SU-DHL-6 (cell line): Measurements from ENCODE around the gene NPDC1.

ENCODE experiments used
- H2AFZ ChIP-seq: fragments of 200-600 bp; sonication (generic); 2 replicates; pipeline ENCODE4 v1.6.1; 2014; ENCODE audit warnings: low read depth, mild to moderate bottlenecking, moderate library complexity, mixed read lengths, antibody characterized with exemption, low read length; ENCODE audit not compliant: severe bottlenecking
- H3F3A ChIP-seq: fragments of 200-600 bp; shearing (Covaris generic); 2 replicates; pipeline ENCODE4 v1.6.0; 2016; ENCODE audit warnings: antibody characterized with exemption, mild to moderate bottlenecking; ENCODE audit not compliant: insufficient read depth
- H3K27ac ChIP-seq: fragments of 200-600 bp; sonication (generic); 2 replicates; pipeline ENCODE4 v1.5.1; 2016; ENCODE audit warnings: low read depth, mild to moderate bottlenecking, low read length, moderate library complexity, mixed read lengths
- H3K27me3 ChIP-seq: fragments of 200-600 bp; sonication (generic), shearing (Covaris generic); 2 replicates; pipeline ENCODE4 v1.6.0; 2014; ENCODE audit warnings: mild to moderate bottlenecking, low read length
- H3K36me3 ChIP-seq: fragments of 200-600 bp; sonication (generic); 2 replicates; pipeline ENCODE4 v1.6.1; 2014; ENCODE audit warnings: mild to moderate bottlenecking, low read length, mixed read lengths
- H3K4me2 ChIP-seq: fragments of 300-600, 200-600 bp; shearing (Covaris generic), sonication (generic); 2 replicates; pipeline ENCODE4 v1.6.0; 2014; ENCODE audit warnings: low read length, low read depth, mild to moderate bottlenecking; ENCODE audit not compliant: poor library complexity, severe bottlenecking
- H3K4me3 ChIP-seq: fragments of 200-600 bp; sonication (generic); 2 replicates; pipeline ENCODE4 v1.5.1; 2014; ENCODE audit warnings: antibody characterized with exemption, low read length, mild to moderate bottlenecking, mixed read lengths; ENCODE audit not compliant: insufficient read depth, poor library complexity, severe bottlenecking
- H3K79me2 ChIP-seq: fragments of 200-600 bp; sonication (generic); 2 replicates; pipeline ENCODE4 v1.6.1; 2014; ENCODE audit warnings: mild to moderate bottlenecking, low read length, moderate library complexity; ENCODE audit not compliant: insufficient read depth
- H3K9ac ChIP-seq: fragments of 200-600 bp; sonication (generic); 2 replicates; pipeline ENCODE4 v1.7.0; 2014; ENCODE audit warnings: mild to moderate bottlenecking, low read length
- H3K9me2 ChIP-seq: fragments of 200-600 bp; sonication (generic); replicated peaks from 2 replicates; pipeline ENCODE4 v1.6.1; 2014; ENCODE audit warnings: low read length; ENCODE audit not compliant: insufficient read depth
- H3K9me3 ChIP-seq: fragments of 200-600 bp; sonication (generic); 2 replicates; pipeline ENCODE4 v1.6.1; 2014; ENCODE audit warnings: low read length, mixed read lengths; ENCODE audit not compliant: insufficient read depth
- H4K20me1 ChIP-seq: fragments of 200-600 bp; sonication (generic); 2 replicates; pipeline ENCODE4 v1.6.1; 2014; ENCODE audit warnings: low read depth, mild to moderate bottlenecking, antibody characterized with exemption, low read length, moderate library complexity, mixed read lengths
- CTCF ChIP-seq: fragments of 200-600 bp; sonication (generic); IDR thresholded peaks from one replicate; pipeline ENCODE4 v1.5.1; 2017; ENCODE audit warnings: antibody characterized with exemption, mild to moderate bottlenecking, low read length, moderate library complexity; ENCODE audit not compliant: insufficient read depth, poor library complexity, severe bottlenecking
- EZH2phosphoT487 ChIP-seq: fragments of 200-600 bp; sonication (generic), shearing (Covaris generic); conservative IDR thresholded peaks from 2 replicates; pipeline ENCODE4 v1.6.1; 2018; ENCODE audit warnings: mild to moderate bottlenecking, antibody characterized with exemption, low read length, moderate library complexity, mixed read lengths

Gene NPDC1

GRCh38 chr9:136997371-136997770, 48.6 kb downstream of the NPDC1 start:
- Histone ChIP-seq H2AFZ (no peak overlapping the region), H3K27ac (no peak overlapping the region), H3K27me3 (no peaks in the 10 kb centered on the region), H3K4me2 (no peak overlapping the region), H3F3A (no peaks in the 10 kb centered on the region), H4K20me1 (no peaks in the 10 kb centered on the region), H3K9me3 (no peaks in the 10 kb centered on the region), H3K9ac (no peak overlapping the region), H3K4me3 (no peak overlapping the region), H3K36me3 (no peaks in the 10 kb centered on the region), H3K9me2 (no peaks in the 10 kb centered on the region), H3K79me2 (no peaks in the 10 kb centered on the region)
- TF ChIP-seq CTCF (no peak), EZH2phosphoT487 (no peak)

GRCh38 chr9:136996361-136997292, 49.4 kb downstream of the NPDC1 start, which contains the start of gene CLIC3:
Gene CLIC3 (minus strand): TSS chr9:136996568. CDS start chr9:136996543, 25 bp downstream.
- no peaks in the 10 kb centered on the region for H3K9me2 ChIP-seq
- TF ChIP-seq CTCF (no peak), EZH2phosphoT487 (no peak)

GRCh38 chr9:136995772-136996311, 50.1 kb downstream of the NPDC1 start:
- H3K27me3 ChIP-seq = no peaks in the 10 kb centered on the region
- no peak overlapping the region for H3K4me2 ChIP-seq
- no peaks in the 10 kb centered on the region for H3K79me2 ChIP-seq
- H3K9me2 ChIP-seq = no peaks in the 10 kb centered on the region
- H2AFZ ChIP-seq = no peak overlapping the region
- H3K9me3 ChIP-seq = no peaks in the 10 kb centered on the region
- H3K27ac ChIP-seq = no peak overlapping the region
- H3K36me3 ChIP-seq = no peaks in the 10 kb centered on the region
- TF ChIP-seq CTCF = no peak
- TF ChIP-seq EZH2phosphoT487 = no peak
- H3K9ac ChIP-seq = no peak overlapping the region
- no peaks in the 10 kb centered on the region for H4K20me1 ChIP-seq
- H3K4me3 ChIP-seq = no peak overlapping the region
- H3F3A ChIP-seq = no peaks in the 10 kb centered on the region

More at GRCh38 chr9:136996361-136997292, 49.4 kb downstream of the NPDC1 start, which contains the start of gene CLIC3:
- no peaks in the 10 kb centered on the region for H3K9me3 ChIP-seq
- no peaks in the 10 kb centered on the region for H3K36me3 ChIP-seq
- no peaks in the 10 kb centered on the region for H3K79me2 ChIP-seq
- H2AFZ ChIP-seq = no peak within 1 kb of the TSS
- H3K4me2 ChIP-seq = no peak within 1 kb of the TSS
- H3K27me3 ChIP-seq = no peaks in the 10 kb centered on the region
- no peaks in the 10 kb centered on the region for H3F3A ChIP-seq
- no peaks in the 10 kb centered on the region for H4K20me1 ChIP-seq
- H3K27ac ChIP-seq = no peak within 1 kb of the TSS
- H3K9ac ChIP-seq = no peak within 1 kb of the TSS
- no peak within 1 kb of the TSS for H3K4me3 ChIP-seq
